Fibroblast of skin of abdomen (primary cell): ENCODE results near the gene TARDBP.
A peak's percentile ranks its signal among the peaks of the same experiment; 100 is the strongest.
"Not testable (repeated sequence)": the region's sequence is repeated elsewhere in the genome, so short reads cannot be mapped to it uniquely, and the experiment has no call there.

Experiments used
- DNase-seq: peaks from one replicate; pipeline ENCODE4 v3.0.0-alpha.2; 2013

TARDBP gene

DNA sequence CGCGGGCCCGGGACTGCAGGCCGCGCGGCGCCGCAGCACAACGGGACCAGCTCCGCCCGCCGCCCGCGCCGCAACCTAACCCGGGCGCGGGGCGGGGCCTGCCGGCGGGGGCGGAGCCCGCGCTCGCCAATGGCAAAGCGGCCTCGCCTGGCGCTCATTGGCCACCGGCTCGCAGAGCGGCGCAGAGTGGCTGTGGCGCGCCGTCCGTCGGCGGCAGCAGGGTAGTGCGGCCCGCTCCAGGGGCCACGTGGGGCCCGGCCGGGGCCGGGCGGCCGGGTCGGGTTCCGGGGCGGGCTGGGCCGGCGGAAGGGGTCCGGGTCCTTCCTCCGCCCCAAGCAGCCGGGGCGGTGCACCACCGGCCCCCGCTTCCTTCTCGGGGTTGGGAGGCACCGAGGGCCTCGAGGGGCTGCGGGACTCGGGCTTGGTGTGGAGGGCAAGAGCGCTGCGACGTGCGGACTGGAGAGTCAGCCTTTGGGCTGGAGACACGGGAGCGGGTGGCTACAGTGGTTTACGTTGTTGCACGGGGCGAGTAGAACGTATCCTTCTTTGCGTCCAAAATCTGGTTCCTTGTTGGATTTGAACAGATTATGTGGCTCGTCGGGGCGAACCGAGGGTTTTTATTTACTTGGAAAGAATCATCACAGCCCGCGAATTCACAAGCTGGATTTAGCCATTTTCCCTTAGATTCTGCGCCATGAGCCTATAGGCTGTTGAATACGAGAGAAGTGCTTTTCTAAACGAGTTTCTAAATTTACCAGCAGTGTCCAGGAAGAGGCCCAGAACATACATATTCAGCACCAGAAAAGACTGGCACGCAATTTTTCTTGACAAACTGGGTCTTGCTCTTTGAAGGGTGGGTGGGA, 47.7 kb downstream of the TARDBP start, which contains the start of gene SRM:
Gene SRM, minus strand, starts transcription at position 51 of the 863 bp plus-strand sequence. CDS start 75 bp downstream, outside the sequence.
- peak; percentile 91 for DNase-seq

DNA sequence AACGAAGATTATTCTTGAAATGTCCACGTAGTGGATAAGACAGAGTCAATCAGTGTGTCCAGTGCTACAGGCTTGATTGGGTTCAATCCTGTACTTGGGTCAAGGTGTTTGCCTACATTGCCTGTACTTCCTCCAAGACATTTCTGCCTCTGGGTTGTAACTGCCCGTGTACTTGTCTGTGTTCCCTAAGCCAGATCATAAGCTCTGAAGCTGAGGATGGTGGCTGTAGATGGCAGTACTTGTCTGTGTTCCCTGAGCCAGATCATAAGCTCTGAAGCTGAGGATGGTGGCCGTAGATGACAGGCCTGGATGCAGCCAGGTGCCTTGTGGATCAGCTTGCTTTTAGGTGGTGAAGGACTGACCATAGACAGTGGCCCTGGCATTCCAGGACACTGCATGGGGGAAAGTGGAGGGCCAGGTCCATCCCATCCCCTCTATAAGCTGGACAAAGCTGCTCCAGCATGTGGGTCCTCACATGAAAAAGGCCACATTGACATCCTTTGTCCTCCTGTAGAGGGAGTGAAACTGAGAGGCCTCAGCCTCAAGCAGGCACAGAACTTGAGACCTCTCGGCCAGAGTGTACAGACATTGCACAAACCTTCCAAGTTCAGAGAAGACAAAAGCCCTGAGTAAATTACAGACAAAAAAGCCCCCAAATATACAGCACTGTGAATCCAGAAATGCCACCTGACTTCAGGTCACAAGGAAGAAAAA, 49.4 kb downstream of the TARDBP start:
- no peak for DNase-seq

DNA sequence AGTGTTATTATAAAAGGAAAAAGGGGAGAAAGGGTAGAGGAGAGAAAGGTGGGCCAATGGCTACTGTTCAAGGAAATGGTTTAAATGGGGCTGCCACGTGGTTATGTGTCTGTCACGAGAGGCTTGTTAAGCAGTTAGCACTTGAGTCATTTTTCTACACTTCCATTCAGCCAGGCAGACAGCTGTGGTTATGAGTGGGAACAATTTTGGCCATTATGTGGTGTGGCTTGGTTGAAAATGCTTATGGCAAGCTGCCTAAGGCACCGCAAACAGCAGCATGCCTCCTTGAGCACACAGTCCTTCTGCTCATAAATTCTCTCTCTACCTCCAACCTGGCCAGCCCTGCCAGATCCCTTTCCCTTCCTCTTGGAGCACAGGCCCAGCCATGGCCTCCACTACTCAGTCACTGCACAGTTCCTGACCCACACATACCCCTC, 50.5 kb downstream of the TARDBP start:
- peak; percentile 68 for DNase-seq

DNA sequence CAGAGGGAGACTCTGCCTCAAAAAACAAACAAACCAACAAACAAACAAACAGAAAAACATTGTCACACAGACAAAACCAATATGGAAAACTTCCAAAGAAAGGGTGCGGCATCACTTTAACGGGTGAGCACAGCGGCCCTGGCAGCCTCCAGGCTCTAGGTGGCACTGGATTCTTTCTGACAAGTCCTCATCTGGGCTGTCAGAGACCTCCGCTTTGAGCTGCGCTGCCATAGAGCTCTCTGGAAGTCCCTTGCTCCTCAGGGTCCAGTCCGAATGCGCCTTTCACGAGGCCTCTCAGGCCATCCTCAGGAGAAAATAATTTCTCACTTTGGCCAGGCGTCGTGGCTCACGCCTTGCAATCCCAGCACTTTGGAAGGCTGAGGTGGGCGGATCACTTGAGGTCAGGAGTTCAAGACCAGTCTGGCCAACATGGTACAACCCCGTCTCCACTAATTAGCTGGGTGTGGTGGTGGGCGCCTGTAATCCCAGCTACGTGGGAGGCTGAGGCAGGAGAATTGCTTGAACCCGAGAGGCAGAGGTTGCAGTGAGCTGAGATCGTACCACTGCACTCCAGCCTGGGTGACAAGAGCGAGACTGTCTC, 51.6 kb downstream of the TARDBP start:
- not testable (repeated sequence) for DNase-seq

DNA sequence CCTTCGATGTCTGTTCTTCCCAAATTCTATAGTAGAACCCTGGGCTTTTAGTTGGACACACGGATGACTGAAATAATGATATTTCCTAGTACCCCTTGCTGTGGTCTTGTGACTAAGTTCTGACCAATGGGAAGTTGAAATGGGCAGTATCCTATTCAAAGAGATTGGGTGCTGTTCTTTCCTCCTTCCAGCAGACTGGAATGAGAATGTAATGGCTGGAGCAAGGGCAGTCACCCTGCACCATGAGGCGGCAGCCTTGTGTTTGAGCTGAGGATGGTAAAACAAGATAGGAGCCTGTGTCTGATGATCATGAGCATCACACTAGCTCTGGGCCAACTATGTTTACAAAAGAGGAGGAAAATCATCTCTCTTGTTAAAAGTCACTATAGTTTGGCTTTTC, 52.5 kb downstream of the TARDBP start:
- no peak for DNase-seq

DNA sequence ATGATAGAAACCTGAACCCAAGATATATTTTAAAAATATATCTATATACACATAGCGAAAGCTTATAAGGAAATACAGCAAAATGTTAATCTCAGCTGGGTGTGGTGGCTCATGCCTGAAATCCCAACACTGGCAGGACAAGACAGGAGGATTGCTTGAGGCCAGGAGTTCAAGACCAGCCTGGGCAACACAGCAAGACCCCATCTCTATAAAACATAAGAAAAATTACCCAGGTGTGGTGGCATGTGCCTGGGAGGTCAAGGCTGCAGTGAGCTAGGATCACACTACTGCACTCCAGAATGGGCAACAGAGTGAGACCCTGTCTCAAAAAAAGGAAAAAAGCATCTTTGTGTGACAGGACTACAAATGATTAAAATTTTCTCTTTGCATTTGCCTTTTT, 53.3 kb downstream of the TARDBP start:
- no peak for DNase-seq

DNA sequence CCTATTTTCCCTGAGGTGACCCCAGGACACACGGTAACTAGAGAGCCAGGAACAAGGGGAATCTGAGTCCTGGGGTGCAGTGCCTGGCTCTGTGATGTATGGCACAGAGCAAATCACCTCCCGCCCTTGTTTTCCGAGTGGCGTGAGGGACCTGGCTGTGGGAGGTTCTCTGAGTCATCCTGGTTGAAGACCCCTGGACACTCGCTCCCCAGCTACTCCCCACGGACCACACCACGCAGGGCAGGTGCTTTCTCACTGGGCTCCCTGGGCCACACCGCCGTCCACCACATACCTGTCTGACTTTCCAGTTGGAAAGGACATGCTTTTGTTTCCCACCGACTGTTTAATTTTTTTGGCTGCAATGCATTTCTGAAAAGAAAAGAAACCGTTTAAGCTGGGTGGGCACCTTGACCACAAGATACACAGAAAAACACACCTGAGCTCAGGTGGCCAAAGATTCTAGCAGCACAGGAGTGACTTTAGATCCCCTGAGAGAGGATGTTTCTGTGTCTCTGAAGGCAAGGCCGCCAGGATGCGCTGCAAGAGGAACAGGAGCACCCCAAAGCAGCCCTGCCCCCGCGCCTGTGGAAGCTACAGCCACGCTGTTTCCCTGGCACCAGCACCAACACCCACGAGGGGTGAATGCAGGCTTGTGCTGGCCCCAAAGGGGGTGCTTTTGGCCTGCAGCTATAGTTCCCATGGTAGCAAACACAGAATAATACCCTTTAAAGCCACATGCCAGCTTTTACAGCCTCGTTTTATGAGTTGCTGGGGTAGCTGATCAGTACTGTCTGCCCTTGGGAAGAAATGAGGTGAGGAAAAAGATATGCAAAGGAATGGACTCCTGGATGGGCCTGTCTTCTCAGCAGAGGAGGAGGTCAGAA, 55.5 kb downstream of the TARDBP start:
- DNase-seq, result no peak

DNA sequence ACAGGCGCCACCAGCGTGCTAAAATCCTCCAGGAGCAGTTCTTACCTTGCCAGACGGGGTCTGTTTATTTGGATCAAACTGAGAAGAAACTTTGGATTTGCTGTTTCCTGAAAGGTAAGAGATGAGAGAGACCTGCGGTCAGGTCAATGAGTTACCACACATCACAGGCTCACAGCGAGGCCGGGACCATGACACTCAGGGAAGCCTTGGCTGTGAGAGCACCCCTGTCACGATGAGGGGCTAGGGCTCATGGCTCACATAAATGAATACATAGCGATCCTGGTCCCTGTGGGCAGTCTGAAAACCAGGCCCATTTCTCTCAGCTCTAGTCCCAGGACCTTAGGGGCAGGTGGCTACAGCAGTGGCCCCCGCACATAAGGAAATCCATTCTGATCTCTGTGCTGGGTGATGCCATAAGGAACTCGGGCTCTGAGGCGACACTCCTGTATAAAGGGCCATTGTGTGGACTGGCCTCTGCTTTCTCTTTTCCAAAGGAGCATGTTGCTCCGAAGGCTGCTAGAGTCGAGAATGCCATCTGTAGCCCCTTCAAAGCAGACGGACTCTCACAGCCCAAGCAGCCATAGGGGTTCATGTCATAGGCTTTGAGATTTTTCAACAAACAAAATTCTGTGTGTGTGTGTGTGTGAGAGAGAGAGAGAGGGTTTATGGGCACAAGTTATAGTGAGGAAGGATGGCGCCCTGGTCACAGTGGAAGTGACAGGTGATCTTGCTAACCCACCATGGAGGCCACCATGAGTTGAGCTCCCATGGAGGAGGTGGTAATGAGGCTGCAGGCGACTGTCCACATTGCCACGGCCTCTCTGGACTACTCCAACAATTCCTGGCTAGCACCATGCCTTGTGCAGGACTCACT, 56.4 kb downstream of the TARDBP start:
- DNase-seq, result no peak

DNA sequence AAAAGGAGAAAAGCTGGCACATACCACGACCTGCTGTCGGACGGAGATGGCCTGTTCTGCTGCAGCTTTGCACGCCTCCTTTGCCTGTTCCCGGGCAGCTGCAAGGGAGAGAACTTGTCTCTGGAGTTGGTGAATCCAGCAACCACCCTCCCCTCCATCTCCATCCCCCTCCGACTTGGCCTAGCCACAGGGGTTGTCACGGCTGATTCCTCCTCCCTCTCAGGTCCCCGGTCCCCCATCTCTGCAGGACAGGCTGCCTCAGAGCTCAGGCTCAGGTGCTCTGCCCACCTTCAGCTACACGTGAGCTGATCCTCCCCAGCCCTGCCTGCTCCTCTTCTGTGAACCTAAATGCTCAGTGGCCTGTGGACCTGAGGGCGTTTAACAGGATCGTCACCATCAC, 58.4 kb downstream of the TARDBP start:
- no peak for DNase-seq

DNA sequence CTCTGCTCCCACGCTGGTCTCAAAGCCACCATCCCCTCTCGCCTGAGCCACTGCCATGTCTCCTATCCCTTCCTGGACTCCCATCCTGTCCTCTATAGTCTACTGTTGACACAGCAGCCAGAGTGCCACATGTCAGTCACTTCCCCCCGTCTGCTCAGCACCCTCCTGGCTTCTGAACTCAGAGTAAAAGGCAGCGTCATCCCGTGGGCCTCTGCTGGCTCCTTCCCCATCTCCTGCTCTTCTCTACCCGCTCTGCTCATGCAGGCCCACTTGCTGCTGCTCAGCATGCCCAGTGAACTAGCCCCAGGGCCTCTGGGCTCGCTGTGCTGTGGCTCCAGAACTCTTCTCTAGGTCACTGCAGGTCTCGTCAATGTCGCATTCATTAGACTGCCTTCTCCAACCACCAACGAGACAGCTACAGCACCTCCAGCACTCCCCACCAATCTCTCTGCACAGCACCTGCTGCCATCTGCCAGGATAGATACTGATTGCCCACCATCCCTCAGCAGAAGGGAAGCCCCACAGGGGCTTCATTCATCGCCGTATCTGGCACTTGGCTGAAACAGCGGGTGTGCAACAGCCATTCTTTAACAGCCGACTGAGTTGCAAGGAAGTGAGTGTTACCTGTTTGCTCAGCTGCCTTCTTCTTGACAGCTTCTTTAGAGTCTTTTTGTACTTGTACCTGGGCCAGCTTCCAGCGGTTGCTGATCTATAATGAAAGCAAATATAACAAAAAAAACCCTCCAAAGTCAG, 59.2 kb downstream of the TARDBP start:
- no peak for DNase-seq

DNA sequence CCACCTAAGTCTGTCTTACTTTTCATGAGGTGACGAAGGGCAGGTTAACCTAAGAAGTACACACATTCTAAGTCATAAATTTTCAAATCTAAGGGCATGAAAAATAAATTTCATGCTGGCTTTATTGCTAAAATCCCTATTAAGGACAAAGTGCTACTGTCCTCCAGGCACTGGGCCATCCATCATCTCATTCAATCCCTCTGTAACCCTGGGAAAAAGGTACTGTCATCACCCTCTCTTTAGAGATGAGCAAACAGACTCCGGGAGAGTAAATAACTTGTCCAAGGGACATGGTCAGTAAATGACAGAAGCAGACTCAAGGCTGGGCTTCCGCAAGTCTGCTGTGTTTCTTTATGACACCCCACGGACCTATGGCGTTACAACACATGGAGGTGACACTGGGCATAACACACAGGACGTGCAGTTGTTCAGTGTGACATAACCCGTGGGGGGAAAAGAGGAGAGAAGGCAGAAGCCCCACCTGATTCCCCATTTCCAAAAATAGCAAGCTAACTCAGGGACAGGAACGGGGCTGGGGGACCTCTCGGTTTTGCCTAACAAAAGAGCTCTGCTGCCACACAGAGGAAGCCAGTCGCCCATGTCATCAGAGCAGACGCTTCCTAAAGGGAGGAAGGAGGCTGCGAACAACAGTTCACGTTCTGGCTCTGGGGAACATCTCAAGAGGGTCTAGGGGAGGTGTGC, 59.9 kb downstream of the TARDBP start:
- DNase-seq, result no peak

DNA sequence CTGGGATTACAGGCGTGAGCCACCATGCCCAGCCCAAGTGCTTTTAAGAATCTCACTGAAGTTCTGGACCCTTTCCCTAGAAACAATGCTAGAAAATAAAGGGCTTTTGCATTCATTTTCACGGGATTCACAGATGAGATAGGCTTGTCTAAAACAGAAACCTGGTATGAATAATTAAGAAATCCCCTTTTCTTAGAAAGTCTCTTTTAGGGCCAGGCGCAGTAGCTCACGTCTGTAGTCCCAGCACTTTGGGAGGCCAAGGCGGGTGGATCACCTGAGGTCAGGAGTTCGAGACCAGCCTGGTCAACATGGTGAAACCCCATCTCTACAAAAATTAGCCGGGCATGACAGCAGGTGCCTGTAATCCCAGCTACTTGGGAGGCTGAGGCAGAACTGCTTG, 60.9 kb downstream of the TARDBP start:
- not testable (repeated sequence) for DNase-seq
